Ishikawa (cell line): ENCODE results near the gene ZNF341.

ENCODE experiments used
- CEBPB ChIP-seq: IDR thresholded peaks from 2 replicates; pipeline ENCODE4 v1.6.1; 2012
- CREB1 ChIP-seq: IDR thresholded peaks from 2 replicates; pipeline ENCODE4 v1.6.1; 2012; ENCODE audit warnings: low read depth
- EGR1 ChIP-seq: IDR thresholded peaks from 2 replicates; pipeline ENCODE4 v1.6.1; 2012
- EP300 ChIP-seq: IDR thresholded peaks from 2 replicates; pipeline ENCODE4 v1.6.1; 2012; ENCODE audit warnings: borderline replicate concordance
- FOXM1 ChIP-seq: IDR thresholded peaks from 2 replicates; pipeline ENCODE4 v1.6.1; 2012; ENCODE audit warnings: low read depth, borderline replicate concordance
- MAX ChIP-seq: IDR thresholded peaks from 2 replicates; pipeline ENCODE4 v1.6.1; 2012
- NFIC ChIP-seq: IDR thresholded peaks from 2 replicates; pipeline ENCODE4 v1.6.1; 2012
- RAD21 ChIP-seq: IDR thresholded peaks from 2 replicates; pipeline ENCODE4 v1.6.1; 2012; ENCODE audit warnings: low read depth
- TAF1 ChIP-seq: IDR thresholded peaks from 2 replicates; pipeline ENCODE4 v1.6.1; 2012; ENCODE audit warnings: low read depth, mild to moderate bottlenecking
- TCF12 ChIP-seq: IDR thresholded peaks from 2 replicates; pipeline ENCODE4 v1.6.1; 2012; ENCODE audit warnings: low read depth
- TEAD4 ChIP-seq: IDR thresholded peaks from 2 replicates; pipeline ENCODE4 v1.6.1; 2012
- USF1 ChIP-seq: IDR thresholded peaks from 2 replicates; pipeline ENCODE4 v1.6.1; 2012
- YY1 ChIP-seq: IDR thresholded peaks from 2 replicates; pipeline ENCODE4 v1.6.1; 2012; ENCODE audit warnings: low read depth
- ZBTB7A ChIP-seq: IDR thresholded peaks from 2 replicates; pipeline ENCODE4 v1.6.1; 2012; ENCODE audit warnings: low read depth
- TF ChIP-seq, protein P1 (sequence below): IDR thresholded peaks from 2 replicates; pipeline ENCODE4 v1.6.1; 2012; ENCODE audit warnings: low read depth, mild to moderate bottlenecking

ZNF341 gene

GRCh38 chr20:33696448-33696847 lies 35.3 kb upstream of the ZNF341 start:
- no peak for TF ChIP-seq MAX
- TF ChIP-seq EP300 = no peak
- TF ChIP-seq NFIC = no peak
- TF ChIP-seq FOXM1 = no peak
- no peak for TF ChIP-seq EGR1
- no peak for TF ChIP-seq CREB1
- no peak for TF ChIP-seq USF1
- TF ChIP-seq RAD21 = no peak
- TF ChIP-seq TCF12 = no peak
- TF ChIP-seq TEAD4 = no peak

DNA sequence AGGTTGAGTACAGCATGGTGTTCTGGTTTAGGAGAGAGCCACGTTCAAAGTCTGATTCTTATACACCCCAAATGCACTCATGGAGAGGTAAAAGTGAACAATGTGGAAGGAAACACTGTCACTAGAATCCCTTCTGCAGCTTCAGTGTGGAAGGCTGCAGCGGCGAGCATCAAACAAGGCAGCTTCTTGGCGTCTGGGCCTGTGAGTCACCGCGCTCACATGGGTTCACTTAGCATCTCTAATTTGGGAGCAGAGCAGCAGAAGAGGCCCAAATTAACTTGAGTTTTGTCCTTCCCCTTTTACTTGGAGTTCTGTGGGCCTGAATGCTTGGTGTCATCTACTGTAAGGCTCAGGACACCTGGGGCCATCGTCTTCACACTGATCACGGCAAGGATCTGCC lies 34.7 kb upstream of the ZNF341 start:
- no peak for TF ChIP-seq USF1
- TF ChIP-seq FOXM1 = no peak
- no peak for TF ChIP-seq ZBTB7A
- no peak for TF ChIP-seq CEBPB
- TF ChIP-seq, protein P1, sequence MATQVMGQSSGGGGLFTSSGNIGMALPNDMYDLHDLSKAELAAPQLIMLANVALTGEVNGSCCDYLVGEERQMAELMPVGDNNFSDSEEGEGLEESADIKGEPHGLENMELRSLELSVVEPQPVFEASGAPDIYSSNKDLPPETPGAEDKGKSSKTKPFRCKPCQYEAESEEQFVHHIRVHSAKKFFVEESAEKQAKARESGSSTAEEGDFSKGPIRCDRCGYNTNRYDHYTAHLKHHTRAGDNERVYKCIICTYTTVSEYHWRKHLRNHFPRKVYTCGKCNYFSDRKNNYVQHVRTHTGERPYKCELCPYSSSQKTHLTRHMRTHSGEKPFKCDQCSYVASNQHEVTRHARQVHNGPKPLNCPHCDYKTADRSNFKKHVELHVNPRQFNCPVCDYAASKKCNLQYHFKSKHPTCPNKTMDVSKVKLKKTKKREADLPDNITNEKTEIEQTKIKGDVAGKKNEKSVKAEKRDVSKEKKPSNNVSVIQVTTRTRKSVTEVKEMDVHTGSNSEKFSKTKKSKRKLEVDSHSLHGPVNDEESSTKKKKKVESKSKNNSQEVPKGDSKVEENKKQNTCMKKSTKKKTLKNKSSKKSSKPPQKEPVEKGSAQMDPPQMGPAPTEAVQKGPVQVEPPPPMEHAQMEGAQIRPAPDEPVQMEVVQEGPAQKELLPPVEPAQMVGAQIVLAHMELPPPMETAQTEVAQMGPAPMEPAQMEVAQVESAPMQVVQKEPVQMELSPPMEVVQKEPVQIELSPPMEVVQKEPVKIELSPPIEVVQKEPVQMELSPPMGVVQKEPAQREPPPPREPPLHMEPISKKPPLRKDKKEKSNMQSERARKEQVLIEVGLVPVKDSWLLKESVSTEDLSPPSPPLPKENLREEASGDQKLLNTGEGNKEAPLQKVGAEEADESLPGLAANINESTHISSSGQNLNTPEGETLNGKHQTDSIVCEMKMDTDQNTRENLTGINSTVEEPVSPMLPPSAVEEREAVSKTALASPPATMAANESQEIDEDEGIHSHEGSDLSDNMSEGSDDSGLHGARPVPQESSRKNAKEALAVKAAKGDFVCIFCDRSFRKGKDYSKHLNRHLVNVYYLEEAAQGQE = no peak
- no peak for TF ChIP-seq EP300
- no peak for TF ChIP-seq MAX

GRCh38 chr20:33701629-33702450 lies 30.0 kb upstream of the ZNF341 start:
- TF ChIP-seq RAD21 = no peak
- TF ChIP-seq TEAD4 = no peak
- TF ChIP-seq YY1 = no peak

- TF ChIP-seq MAX (no peak), FOXM1 (no peak), YY1 (no peak), NFIC (no peak), USF1 (no peak), CREB1 (no peak), TAF1 (no peak), TCF12 (no peak), RAD21 (no peak), EP300 (no peak), CEBPB (no peak), TEAD4 (no peak), EGR1 (no peak), ZBTB7A (no peak)
- TF ChIP-seq, protein P1 = no peak
These were observed 28.9 kb upstream of the ZNF341 start for GRCh38 chr20:33702861-33703260.

DNA sequence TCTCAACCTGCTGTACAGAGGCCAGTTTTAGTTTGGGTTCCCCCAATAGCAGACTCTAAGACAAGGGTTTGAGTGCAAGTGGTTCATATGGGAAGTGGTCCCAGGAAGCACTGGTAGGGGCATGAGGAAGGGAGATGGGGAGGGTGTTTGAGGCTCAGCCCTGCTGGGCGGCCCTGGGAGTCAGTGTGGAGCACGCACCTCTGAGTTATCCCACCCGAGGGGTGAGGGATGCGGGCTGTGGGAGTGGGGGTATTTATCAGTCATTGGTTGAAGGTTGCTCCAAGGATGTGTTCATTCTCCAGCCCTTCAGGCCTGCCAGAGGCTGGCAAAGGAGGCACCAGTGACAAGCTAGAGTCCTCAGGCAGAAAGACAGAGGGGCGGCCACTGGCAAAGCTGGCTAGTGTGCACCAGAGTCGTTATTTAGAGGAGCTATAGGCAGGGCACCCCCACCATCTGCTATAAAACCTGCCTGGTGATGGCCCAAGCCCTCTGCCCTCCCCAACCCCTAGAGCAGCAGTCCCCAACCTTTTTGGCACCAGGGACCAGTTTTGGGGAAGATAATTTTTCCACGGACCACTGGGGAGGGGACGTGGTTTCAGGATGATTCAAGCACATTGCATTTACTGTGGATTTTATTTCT lies 28.2 kb upstream of the ZNF341 start:
- no peak for TF ChIP-seq CREB1
- TF ChIP-seq TAF1 = no peak
